Common myeloid progenitor, CD34-positive (primary cell): ENCODE results near the gene IFTAP.
A peak's percentile ranks its signal among the peaks of the same experiment; 100 is the strongest.
"Not testable (repeated sequence)": the region's sequence is repeated elsewhere in the genome, so short reads cannot be mapped to it uniquely, and the experiment has no call there.

Experiments used
- CTCF ChIA-PET: fragments of 350-600 bp; sonication (Branson Sonifier 250); formaldehyde crosslinking; loops from one replicate; lab custom pipeline; 2021; ENCODE audit warnings: antibody characterized with exemption; lab: Charles Lee
- POLR2A ChIA-PET: fragments of 350-600 bp; sonication (Branson Sonifier 250); formaldehyde crosslinking; loops from one replicate; lab custom pipeline; 2021; ENCODE audit warnings: antibody characterized with exemption; lab: Charles Lee
- DNase-seq, 3 donors: peaks; one replicate each; pipeline versions ENCODE4 v3.0.0 to v3.0.0-alpha.2; 2013
- H3K27ac ChIP-seq, 2 experiments: 1 replicate in 1 of 2; 2 replicates in 1 of 2; pipeline ENCODE4 v1.7.0; 2013; ENCODE audit warnings: inconsistent platforms in 2 of 2, low read length in 2 of 2, mild to moderate bottlenecking in 2 of 2, low read depth in 1 of 2, moderate library complexity in 1 of 2; ENCODE audit not compliant: severe bottlenecking in 2 of 2, insufficient read depth in 1 of 2, poor library complexity in 1 of 2
- H3K27me3 ChIP-seq, 5 experiments: replicated peaks in 2 of 5; 1 replicate in 3 of 5; 2 replicates in 2 of 5; pipeline versions ENCODE4 v1.6.1 to v1.7.0; 2013; ENCODE audit warnings: low read length in 4 of 5, mild to moderate bottlenecking in 2 of 5, moderate library complexity in 2 of 5, inconsistent platforms in 1 of 5; ENCODE audit not compliant: insufficient read depth in 5 of 5, control insufficient read depth in 4 of 5
- H3K36me3 ChIP-seq, 4 experiments: 1 replicate in 2 of 4; 2 replicates in 2 of 4; pipeline versions ENCODE4 v1.6.1 to v1.7.0; 2013; ENCODE audit warnings: low read length in 3 of 4, control low read depth in 1 of 4, mild to moderate bottlenecking in 1 of 4; ENCODE audit not compliant: control insufficient read depth in 4 of 4, insufficient read depth in 4 of 4
- H3K4me1 ChIP-seq, 4 experiments: 1 replicate in 3 of 4; 2 replicates in 1 of 4; pipeline versions ENCODE4 v1.6.1 to v1.7.1; 2013; ENCODE audit warnings: low read length in 3 of 4, mild to moderate bottlenecking in 3 of 4, control low read depth in 1 of 4, inconsistent platforms in 1 of 4, moderate library complexity in 1 of 4; ENCODE audit not compliant: control insufficient read depth in 4 of 4, insufficient read depth in 4 of 4; ENCODE audit errors: control extremely low read depth in 1 of 4
- H3K4me3 ChIP-seq, 7 experiments: 1 replicate in 4 of 7; 2 replicates in 3 of 7; pipeline versions ENCODE4 v1.5.1 to v1.7.0; 2013; ENCODE audit warnings: mild to moderate bottlenecking in 7 of 7, low read length in 6 of 7, moderate library complexity in 6 of 7, inconsistent platforms in 2 of 7, low read depth in 2 of 7, control low read depth in 1 of 7; ENCODE audit not compliant: insufficient read depth in 4 of 7, control insufficient read depth in 1 of 7; ENCODE audit errors: extremely low read depth in 1 of 7
- H3K9me3 ChIP-seq, 5 experiments: 1 replicate in 4 of 5; 2 replicates in 1 of 5; pipeline versions ENCODE4 v1.6.1 to v1.7.1; 2013; ENCODE audit warnings: low read length in 4 of 5, mild to moderate bottlenecking in 2 of 5, inconsistent platforms in 1 of 5, low read depth in 1 of 5, moderate library complexity in 1 of 5; ENCODE audit not compliant: control insufficient read depth in 4 of 5, insufficient read depth in 2 of 5; ENCODE audit errors: control extremely low read depth in 1 of 5
- WGBS: methylation state at CpG from one replicate; pipeline ENCODE4 v1.1.5; 2013; ENCODE audit not compliant: insufficient coverage; 5-methylcytosine and 5-hydroxymethylcytosine counted together

Gene IFTAP

DNA sequence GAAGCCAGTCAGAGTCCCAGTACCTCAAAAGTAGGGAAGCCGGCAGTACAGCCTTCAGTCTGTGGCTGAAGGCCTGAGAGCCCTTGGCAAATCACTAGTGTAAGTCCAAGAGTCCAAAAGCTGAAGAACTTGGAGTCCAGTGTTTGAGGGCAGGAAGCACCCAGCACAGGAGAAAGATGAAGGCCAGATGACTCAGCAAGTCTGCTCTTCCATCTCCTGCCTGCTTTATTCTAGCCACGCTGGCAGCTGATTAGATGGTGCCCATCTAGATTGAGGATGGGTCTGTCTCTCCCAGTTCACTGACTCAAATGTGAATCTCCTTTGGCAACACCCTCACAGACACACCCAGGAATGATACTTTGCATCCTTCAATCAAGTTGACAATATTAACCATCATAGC, 67.1 kb downstream of the IFTAP start:
- CTCF ChIA-PET: interaction anchor here (2.9 kb wide), 1 partner anchor 13 kb away, joined by 10 read pairs; no protein-coding TSS in a partner anchor
- Histone ChIP-seq H3K36me3 (peaks cover 0 to 25% (median 13%) of the 10 kb centered on the region in 4 experiments), H3K9me3 (peaks cover 0 to 19% (median 6%) of the 10 kb centered on the region in 5 experiments)
- H3K4me3 ChIP-seq, H3K27me3 ChIP-seq, POLR2A ChIA-PET, H3K27ac ChIP-seq, H3K4me1 ChIP-seq, DNase-seq: not testable (repeated sequence)
- WGBS: 80% methylated on average over 2 of the region's 2 CpGs

DNA sequence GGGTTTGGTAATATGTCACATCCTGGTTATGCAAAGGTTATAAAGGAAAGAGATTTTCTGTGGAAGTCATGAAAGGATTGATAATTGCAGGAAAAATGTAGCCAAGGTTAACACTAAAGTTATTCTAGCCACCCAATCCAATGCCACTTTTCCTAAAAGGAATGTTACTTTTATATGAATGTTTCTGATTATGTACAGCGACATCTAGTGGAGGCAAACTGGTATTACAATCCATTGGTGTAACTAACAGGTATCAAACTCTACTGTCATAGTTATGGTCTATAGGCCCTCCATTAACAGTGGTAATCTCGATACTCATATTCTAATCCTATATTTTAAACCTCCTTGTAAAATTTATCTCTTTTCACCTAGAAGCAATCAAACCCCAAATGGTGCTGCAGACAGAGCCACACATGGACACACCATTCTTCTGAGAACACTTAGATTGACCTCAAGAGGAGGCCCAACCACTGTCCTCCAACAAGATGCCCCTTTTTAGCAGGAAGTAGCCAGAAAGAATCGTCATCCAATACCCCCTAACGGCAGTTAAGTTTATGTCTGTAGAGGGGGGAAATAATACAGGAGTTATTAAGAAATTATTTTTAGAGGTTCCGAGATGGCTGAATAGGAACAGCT, 78.6 kb downstream of the IFTAP start:
- DNase-seq: peak; percentile 25 to 53 (median 51)

DNA sequence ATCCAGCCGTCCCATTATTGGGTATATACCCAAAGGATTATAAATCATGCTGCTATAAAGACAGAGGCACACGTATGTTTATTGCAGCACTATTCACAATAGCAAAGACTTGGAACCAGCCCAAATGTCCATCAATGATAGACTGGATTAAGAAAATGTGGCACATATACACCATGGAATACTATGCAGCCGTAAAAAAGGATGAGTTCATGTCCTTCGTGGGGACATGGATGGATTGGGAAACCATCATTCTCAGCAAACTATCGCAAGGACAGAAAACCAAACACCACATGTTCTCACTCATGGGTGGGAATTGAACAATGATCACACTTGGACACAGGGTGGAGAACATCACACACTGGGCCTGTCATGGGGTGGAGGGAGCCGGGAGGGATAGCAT, 85.2 kb downstream of the IFTAP start:
- H3K36me3 ChIP-seq, H3K4me1 ChIP-seq, H3K4me3 ChIP-seq, POLR2A ChIA-PET, DNase-seq, CTCF ChIA-PET, H3K27ac ChIP-seq, H3K27me3 ChIP-seq, H3K9me3 ChIP-seq: not testable (repeated sequence)
- WGBS: 93% methylated on average over 3 of the region's 6 CpGs

More for the DNA sequence above, 78.6 kb downstream of the IFTAP start:
- Histone ChIP-seq H3K36me3 (peaks cover 0 to 2% (median 0%) of the 10 kb centered on the region in 4 experiments), H3K27ac (no peak overlapping the region), H3K27me3 (no peaks in the 10 kb centered on the region), H3K4me3 (no peak overlapping the region), H3K4me1 (no peaks in the 10 kb centered on the region), H3K9me3 (peaks cover 0 to 8% (median 2%) of the 10 kb centered on the region in 5 experiments)
- ChIA-PET CTCF (interaction anchor here (0.6 to 1.7 kb wide), 9 partner anchors 12 to 112 kb away, joined by 3 to 11 read pairs (median 4); no protein-coding TSS in a partner anchor), POLR2A (no interaction called here)
- 93% methylated on average over 2 of the region's 5 CpGs for WGBS

DNA sequence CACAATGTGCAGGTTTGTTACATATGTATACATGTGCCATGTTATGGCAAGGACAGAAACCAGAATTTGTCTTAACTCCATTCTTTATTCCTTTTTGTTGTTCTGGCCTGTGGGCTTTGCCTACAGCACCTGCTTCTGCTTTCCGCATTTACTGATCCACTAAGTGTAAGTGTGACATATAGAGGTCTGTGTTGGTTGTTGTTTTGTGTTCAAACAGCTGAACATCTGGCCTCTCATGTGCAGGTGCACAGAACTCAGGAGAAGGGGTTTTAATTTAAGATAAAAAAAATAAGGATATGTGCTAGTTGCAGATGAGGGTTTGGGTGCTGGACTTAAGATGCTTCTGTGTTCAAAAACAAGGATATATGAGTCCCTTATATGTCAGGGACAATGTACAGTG, 89.5 kb downstream of the IFTAP start:
- Histone ChIP-seq H3K27ac (no peak overlapping the region), H3K27me3 (peaks cover 0 to 9% (median 7%) of the 10 kb centered on the region in 5 experiments), H3K4me3 (no peak overlapping the region), H3K9me3 (no peaks in the 10 kb centered on the region), H3K4me1 (no peaks in the 10 kb centered on the region), H3K36me3 (no peaks in the 10 kb centered on the region)
- ChIA-PET POLR2A (no interaction called here), CTCF (no interaction called here)
- WGBS: 100% methylated on average over 1 of the region's 1 CpG
- no peak for DNase-seq

DNA sequence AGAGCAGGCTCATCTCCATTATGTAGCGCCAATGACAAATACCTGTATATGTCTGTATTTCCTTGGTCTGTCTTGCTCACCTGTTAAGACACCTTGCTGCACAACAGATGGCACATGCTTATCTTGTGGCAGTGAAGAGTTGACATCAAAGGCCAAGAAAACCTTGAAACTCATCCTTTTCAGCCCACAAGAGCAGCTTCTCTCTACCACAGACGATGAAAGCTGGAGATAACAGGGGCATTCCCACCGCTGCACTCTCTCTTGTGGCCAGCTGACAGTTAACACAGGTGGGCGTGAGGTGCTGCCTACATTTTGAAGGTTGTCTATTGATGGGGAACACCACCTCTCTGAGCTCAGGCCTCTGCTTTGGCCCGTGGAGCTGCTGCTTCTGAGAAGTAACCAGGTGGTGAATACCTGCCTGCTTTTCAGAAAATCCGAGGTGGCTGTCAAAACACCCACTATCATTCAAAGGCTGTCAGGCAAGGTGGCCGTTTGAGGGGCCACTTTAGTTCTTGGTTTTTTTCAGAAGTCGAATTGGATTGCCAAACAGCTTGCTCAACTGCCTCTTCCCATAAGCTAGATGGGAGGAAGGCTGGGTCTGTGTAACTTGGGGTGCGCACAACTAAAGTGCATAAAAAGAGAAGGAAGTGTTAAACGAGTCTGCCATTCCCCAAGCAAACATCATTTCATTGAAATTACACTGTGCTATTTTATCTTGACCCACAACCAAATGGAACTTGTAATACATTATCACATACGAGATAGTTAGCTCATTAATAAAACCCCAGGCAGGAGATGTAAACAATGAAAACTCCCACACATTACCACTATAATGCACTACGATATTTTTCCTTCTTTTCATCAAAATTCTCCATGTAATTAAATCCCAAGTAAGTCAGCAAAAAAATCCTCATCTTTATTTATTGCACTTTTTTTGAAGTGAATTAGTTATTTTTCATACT, 90.8 kb downstream of the IFTAP start:
- Histone ChIP-seq H3K4me1 (no peaks in the 10 kb centered on the region), H3K27ac (no peak overlapping the region), H3K36me3 (no peaks in the 10 kb centered on the region), H3K4me3 (no peak overlapping the region), H3K9me3 (no peaks in the 10 kb centered on the region), H3K27me3 (peaks cover 0 to 10% (median 7%) of the 10 kb centered on the region in 5 experiments)
- POLR2A ChIA-PET: no interaction called here
- WGBS: 78% methylated on average over 10 of the region's 12 CpGs
- CTCF ChIA-PET: no interaction called here
- DNase-seq: no peak

DNA sequence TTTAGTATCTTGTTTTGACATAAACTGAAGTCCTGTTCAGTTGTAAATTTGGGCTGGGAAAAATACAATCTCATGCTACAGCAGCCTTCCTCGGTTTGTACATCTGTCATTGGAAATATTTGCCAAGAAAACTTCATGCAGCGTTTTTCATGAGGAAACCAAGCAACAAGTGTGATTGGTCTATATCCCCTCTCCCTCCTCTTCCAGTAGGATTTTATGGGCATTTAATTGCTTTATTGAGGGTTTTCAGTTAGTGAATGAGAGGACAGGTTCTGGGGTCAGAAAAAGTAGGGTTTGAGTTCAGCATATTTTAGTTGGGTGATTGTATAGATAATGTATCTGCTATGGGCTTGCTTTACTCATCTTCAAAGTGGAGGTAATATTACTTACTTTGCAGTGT, 93.8 kb downstream of the IFTAP start:
- ChIA-PET POLR2A (no interaction called here), CTCF (interaction anchor here (1.5 kb wide), 1 partner anchor 59 kb away, joined by 4 read pairs; no protein-coding TSS in a partner anchor)
- DNase-seq: no peak
- Histone ChIP-seq H3K27ac (no peak overlapping the region), H3K4me1 (peaks cover 0 to 2% (median 0%) of the 10 kb centered on the region in 4 experiments), H3K36me3 (no peaks in the 10 kb centered on the region), H3K4me3 (no peak overlapping the region), H3K9me3 (no peaks in the 10 kb centered on the region), H3K27me3 (peaks cover 0 to 10% (median 7%) of the 10 kb centered on the region in 5 experiments)
- 100% methylated on average over 1 of the region's 2 CpGs for WGBS
